Measurements from ENCODE around the gene IFNA7. TPM values are rescaled to one million over a fixed set of nuclear protein-coding genes. Genes with fewer than 3 reads are reported as not detected.
"Not testable (repeated sequence)": the region's sequence is repeated elsewhere in the genome, so short reads cannot be mapped to it uniquely, and the experiment has no call there.

The IFNA7 gene
- total RNA-seq, 1 experiment from 2014 or later = not detected

DNA sequence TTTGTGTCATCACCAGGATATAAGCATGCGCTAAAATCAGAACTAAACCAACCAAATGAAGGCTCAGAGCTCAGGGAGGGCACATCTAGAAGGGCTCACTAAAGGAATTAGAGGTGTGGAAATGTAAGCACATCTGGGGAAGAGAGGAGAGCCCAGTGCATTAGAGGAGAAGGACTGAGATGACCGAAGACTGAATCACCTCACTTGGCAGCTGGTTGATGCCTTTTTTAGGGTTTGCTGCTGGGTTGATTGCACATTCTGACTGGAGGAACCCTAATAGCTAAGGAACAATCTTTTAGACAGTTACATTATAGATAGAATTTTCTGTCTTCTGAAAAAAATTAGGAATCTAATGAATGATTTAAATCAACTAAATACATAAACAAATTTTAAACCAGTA lies 27.3 kb downstream of the IFNA7 start:
- Histone ChIP-seq H3K36me3 (ENCODE audit: insufficient read depth, low read length, poor library complexity, severe bottlenecking) (no peaks in the 10 kb centered on the region), H3K4me3 (ENCODE audit: low read depth, low read length, poor library complexity, severe bottlenecking) (no peak overlapping the region), H3K27me3 (replicated peaks; ENCODE audit: insufficient read depth, low read depth, low read length, poor library complexity) (no peaks in the 10 kb centered on the region), H3K27ac (ENCODE audit: low read depth, low read length, poor library complexity, severe bottlenecking) (no peak overlapping the region), H3K4me1 (ENCODE audit: insufficient read depth, low read length, poor library complexity, severe bottlenecking) (no peaks in the 10 kb centered on the region), H3K9me3 (ENCODE audit: low read depth, low read length, poor library complexity, severe bottlenecking) (no peaks in the 10 kb centered on the region)
- intact Hi-C loops (cut with micrococcal nuclease; ENCODE audit: unreplicated experiment) = no loop called here
- TF ChIP-seq CTCF (conservative IDR thresholded peaks at IDR 0.05; ENCODE audit: low read depth, low read length) = no peak
- TF ChIP-seq EZH2 (IDR thresholded peaks at IDR 0.05; ENCODE audit: borderline replicate concordance, low read depth, low read length, poor library complexity, severe bottlenecking) = no peak
- BruUV-seq (replicated peaks) = no TSS peak
- CTCF ChIA-PET = no interaction called here
- POLR2A ChIA-PET (ENCODE audit: low non-redundant PET) = no interaction called here
- DNase-seq (ENCODE audit: low spot score) = no peak

DNA sequence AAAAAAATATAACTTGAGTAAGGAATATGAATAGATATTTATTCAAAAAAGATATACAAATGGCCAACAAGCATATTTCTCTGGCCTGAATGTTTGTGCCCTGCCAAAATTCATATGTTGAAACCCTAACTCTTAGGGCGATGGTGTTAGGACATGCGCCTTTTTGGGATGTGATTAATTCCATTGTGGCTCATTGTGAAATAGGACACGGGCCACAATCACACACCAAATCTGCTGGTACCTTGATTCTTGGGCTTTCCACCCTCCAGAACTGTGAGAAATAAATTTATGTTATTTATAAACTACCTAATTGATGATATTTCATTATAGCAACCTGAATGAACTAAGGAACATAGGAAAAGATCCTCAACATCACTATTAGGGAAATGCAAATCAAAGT lies 29.8 kb downstream of the IFNA7 start:
- TF ChIP-seq EZH2 (IDR thresholded peaks at IDR 0.05; ENCODE audit: borderline replicate concordance, low read depth, low read length, poor library complexity, severe bottlenecking) (no peak), CTCF (conservative IDR thresholded peaks at IDR 0.05; ENCODE audit: low read depth, low read length) (no peak)
- Histone ChIP-seq H3K4me3 (ENCODE audit: low read depth, low read length, poor library complexity, severe bottlenecking) (no peak overlapping the region), H3K9me3 (ENCODE audit: low read depth, low read length, poor library complexity, severe bottlenecking) (no peaks in the 10 kb centered on the region), H3K27ac (ENCODE audit: low read depth, low read length, poor library complexity, severe bottlenecking) (no peak overlapping the region), H3K4me1 (ENCODE audit: insufficient read depth, low read length, poor library complexity, severe bottlenecking) (no peaks in the 10 kb centered on the region), H3K27me3 (replicated peaks; ENCODE audit: insufficient read depth, low read depth, low read length, poor library complexity) (no peaks in the 10 kb centered on the region), H3K36me3 (ENCODE audit: insufficient read depth, low read length, poor library complexity, severe bottlenecking) (no peaks in the 10 kb centered on the region)
- BruUV-seq (replicated peaks) = no TSS peak
- DNase-seq (ENCODE audit: low spot score) = no peak
- POLR2A ChIA-PET (ENCODE audit: low non-redundant PET) = no interaction called here
- CTCF ChIA-PET = no interaction called here
- intact Hi-C loops (cut with micrococcal nuclease; ENCODE audit: unreplicated experiment) = no loop called here

DNA sequence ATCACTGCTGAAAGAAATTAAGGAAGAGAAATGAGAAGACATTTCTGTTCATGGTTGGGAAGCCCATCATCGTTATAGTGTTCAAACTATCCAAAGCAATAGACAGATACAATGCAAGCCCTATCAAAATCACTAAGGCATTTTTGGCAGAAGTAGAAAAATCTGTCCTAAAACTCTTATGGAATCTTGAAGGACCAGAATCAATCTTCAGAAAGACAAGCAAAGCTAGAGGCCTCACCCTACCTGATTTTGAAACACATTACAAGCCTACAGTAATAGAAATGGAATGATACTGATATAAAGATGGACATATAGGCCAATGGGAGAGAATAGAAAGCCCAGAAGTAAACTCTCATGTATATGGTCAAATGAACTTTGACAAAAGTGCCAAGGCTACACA lies 30.7 kb downstream of the IFNA7 start:
- TF ChIP-seq EZH2 (IDR thresholded peaks at IDR 0.05; ENCODE audit: borderline replicate concordance, low read depth, low read length, poor library complexity, severe bottlenecking) (no peak), CTCF (conservative IDR thresholded peaks at IDR 0.05; ENCODE audit: low read depth, low read length) (no peak)
- BruUV-seq (replicated peaks) = no TSS peak

DNA sequence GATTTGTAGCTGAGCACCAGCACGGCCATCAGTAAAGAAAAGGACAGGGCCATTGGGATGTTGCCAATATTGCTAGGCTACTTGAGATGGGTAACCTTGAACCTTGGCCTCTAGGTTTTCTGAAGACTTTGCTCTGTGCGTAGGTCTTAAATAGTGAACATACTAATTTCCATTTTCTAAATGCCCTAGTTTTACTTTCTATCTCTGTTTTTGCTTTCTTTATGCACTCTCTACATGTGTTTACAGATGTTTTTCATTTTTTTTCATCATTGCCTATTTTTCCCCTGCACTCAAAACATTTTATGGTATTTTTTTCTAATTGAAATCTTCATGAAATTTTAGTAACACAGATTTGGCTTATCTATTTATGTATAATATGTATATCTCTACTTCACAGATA lies 35.4 kb downstream of the IFNA7 start, which contains the start of gene IFNA21:
IFNA21 (minus strand) TSS at position 101 of the 400 bp plus-strand sequence; CDS start at position 53, 48 bp downstream.
- H3K4me1 ChIP-seq (ENCODE audit: insufficient read depth, low read length, poor library complexity, severe bottlenecking); H3K27ac ChIP-seq (ENCODE audit: low read depth, low read length, poor library complexity, severe bottlenecking); CTCF ChIA-PET; H3K36me3 ChIP-seq (ENCODE audit: insufficient read depth, low read length, poor library complexity, severe bottlenecking); POLR2A ChIA-PET (ENCODE audit: low non-redundant PET); H3K9me3 ChIP-seq (ENCODE audit: low read depth, low read length, poor library complexity, severe bottlenecking); BruUV-seq (replicated peaks); DNase-seq (ENCODE audit: low spot score); intact Hi-C loops (cut with micrococcal nuclease; ENCODE audit: unreplicated experiment); H3K27me3 ChIP-seq (replicated peaks; ENCODE audit: insufficient read depth, low read depth, low read length, poor library complexity); H3K4me3 ChIP-seq (ENCODE audit: low read depth, low read length, poor library complexity, severe bottlenecking): not testable (repeated sequence)

More for the DNA sequence above, 30.7 kb downstream of the IFNA7 start:
- Histone ChIP-seq H3K27ac (ENCODE audit: low read depth, low read length, poor library complexity, severe bottlenecking) (no peak overlapping the region), H3K4me3 (ENCODE audit: low read depth, low read length, poor library complexity, severe bottlenecking) (no peak overlapping the region), H3K27me3 (replicated peaks; ENCODE audit: insufficient read depth, low read depth, low read length, poor library complexity) (no peaks in the 10 kb centered on the region), H3K9me3 (ENCODE audit: low read depth, low read length, poor library complexity, severe bottlenecking) (no peaks in the 10 kb centered on the region), H3K36me3 (ENCODE audit: insufficient read depth, low read length, poor library complexity, severe bottlenecking) (no peaks in the 10 kb centered on the region), H3K4me1 (ENCODE audit: insufficient read depth, low read length, poor library complexity, severe bottlenecking) (no peaks in the 10 kb centered on the region)
- DNase-seq (ENCODE audit: low spot score) = no peak
- intact Hi-C loops (cut with micrococcal nuclease; ENCODE audit: unreplicated experiment) = no loop called here
- ChIA-PET POLR2A (ENCODE audit: low non-redundant PET) (no interaction called here), CTCF (no interaction called here)

All from A673 (cell line).